OCI-LY1 (cell line): ENCODE data around the gene MLH3.

Source experiments
- EZH2 ChIP-seq: fragments of 200-600 bp; sonication (generic), shearing (Covaris generic); IDR thresholded peaks from 2 replicates; pipeline ENCODE4 v1.8.0; 2017; ENCODE audit warnings: borderline replicate concordance, mixed run types, mild to moderate bottlenecking, antibody characterized with exemption, low read length, moderate library complexity, mixed read lengths
- TF ChIP-seq, protein P1 (sequence below): fragments of 200-600 bp; sonication (generic), shearing (Covaris generic); IDR thresholded peaks from 2 replicates; pipeline ENCODE4 v1.5.1; 2017; ENCODE audit warnings: mild to moderate bottlenecking, antibody characterized with exemption, low read length, moderate library complexity, mixed read lengths

DNA sequence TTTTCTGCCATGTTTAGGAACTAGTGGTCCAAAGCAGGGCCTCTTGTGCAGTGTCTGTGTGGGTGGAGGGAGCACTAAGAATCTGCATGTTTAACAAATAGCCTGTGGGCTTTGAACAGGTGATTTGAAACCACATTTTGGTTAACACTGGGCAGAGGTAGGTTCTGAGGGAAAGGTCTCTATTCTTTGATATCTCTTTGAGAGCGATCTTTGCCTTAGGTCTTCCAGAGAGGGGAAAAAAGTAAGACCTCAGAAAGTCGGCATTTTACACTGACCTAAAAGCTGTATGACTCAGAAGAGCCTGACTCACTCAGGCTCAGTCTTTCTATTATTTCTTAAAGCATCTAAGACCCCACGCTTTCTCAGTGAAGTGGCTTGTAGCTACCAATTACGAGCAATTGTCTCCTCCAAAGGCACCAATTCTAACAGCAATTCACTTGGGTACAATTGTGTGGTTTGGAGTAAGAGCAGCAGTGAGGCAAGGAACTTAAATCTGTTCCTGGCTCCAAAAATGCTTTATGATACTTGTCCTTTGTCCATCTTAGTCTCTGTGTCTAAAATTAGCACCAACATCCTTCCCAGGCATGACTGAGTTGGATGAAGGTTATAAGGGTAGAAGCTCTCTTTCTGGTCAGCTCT lies 39.8 kb downstream of the MLH3 start:
- no peak for TF ChIP-seq EZH2
- TF ChIP-seq, protein P1, sequence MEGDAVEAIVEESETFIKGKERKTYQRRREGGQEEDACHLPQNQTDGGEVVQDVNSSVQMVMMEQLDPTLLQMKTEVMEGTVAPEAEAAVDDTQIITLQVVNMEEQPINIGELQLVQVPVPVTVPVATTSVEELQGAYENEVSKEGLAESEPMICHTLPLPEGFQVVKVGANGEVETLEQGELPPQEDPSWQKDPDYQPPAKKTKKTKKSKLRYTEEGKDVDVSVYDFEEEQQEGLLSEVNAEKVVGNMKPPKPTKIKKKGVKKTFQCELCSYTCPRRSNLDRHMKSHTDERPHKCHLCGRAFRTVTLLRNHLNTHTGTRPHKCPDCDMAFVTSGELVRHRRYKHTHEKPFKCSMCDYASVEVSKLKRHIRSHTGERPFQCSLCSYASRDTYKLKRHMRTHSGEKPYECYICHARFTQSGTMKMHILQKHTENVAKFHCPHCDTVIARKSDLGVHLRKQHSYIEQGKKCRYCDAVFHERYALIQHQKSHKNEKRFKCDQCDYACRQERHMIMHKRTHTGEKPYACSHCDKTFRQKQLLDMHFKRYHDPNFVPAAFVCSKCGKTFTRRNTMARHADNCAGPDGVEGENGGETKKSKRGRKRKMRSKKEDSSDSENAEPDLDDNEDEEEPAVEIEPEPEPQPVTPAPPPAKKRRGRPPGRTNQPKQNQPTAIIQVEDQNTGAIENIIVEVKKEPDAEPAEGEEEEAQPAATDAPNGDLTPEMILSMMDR: no peak
